ENCODE results near the gene MYT1. TPM values are rescaled to one million over a fixed set of nuclear protein-coding genes. Genes with fewer than 3 reads are reported as not detected.

MYT1 gene
- total and polyA plus RNA-seq, 2 donors (not counting 1 experiment from before 2014, with no cell fraction given), result not detected

- H3K27ac ChIP-seq (ENCODE audit: insufficient read depth, low read length), result no peak overlapping the region
- no peaks in the 10 kb centered on the region for H3K9me3 ChIP-seq (ENCODE audit: control insufficient read depth, insufficient read depth, low read depth, low read length)
- TF ChIP-seq CTCF (conservative IDR thresholded peaks at IDR 0.05 in 1 of 2, IDR thresholded peaks at IDR 0.05 in 1 of 2; ENCODE audit: low read depth in 1 of 2, low read length in 2 of 2) (no peak), EZH2 (IDR thresholded peaks at IDR 0.05; ENCODE audit: low read length, missing control alignments) (no peak)
- no peak overlapping the region for H3K4me3 ChIP-seq (replicated peaks in 1 of 4; ENCODE audit: control extremely low read depth in 1 of 4, insufficient read depth in 1 of 4, low read depth in 3 of 4, low read length in 4 of 4)
- H3K79me2 ChIP-seq (ENCODE audit: control insufficient read depth, insufficient read depth, low read length), result no peaks in the 10 kb centered on the region
- no peak overlapping the region for H3K4me2 ChIP-seq (ENCODE audit: extremely low read depth, insufficient read depth, low read length)
- no peaks in the 10 kb centered on the region for H3K27me3 ChIP-seq (ENCODE audit: control insufficient read depth, insufficient read depth, low read length)
- no peak overlapping the region for H3K9ac ChIP-seq (ENCODE audit: insufficient read depth, low read length)
- H3K36me3 ChIP-seq (ENCODE audit: control insufficient read depth, insufficient read depth, low read length), result no peaks in the 10 kb centered on the region
- H3K4me1 ChIP-seq (ENCODE audit: control insufficient read depth, extremely low read depth, insufficient read depth, low read length), result no peaks in the 10 kb centered on the region
- H4K20me1 ChIP-seq (ENCODE audit: control insufficient read depth, extremely low read depth, insufficient read depth, low read length), result no peaks in the 10 kb centered on the region
- no peak for DNase-seq (ENCODE audit: low read depth in 2 of 2)
- H2AFZ ChIP-seq (ENCODE audit: low read length), result no peak overlapping the region
These were observed 35.0 kb upstream of the MYT1 start for GRCh38 chr20:64129146-64129782.

- Histone ChIP-seq H3K79me2 (ENCODE audit: control insufficient read depth, insufficient read depth, low read length) (no peaks in the 10 kb centered on the region), H3K4me1 (ENCODE audit: control insufficient read depth, extremely low read depth, insufficient read depth, low read length) (no peaks in the 10 kb centered on the region), H3K9me3 (ENCODE audit: control insufficient read depth, insufficient read depth, low read depth, low read length) (no peaks in the 10 kb centered on the region), H3K36me3 (ENCODE audit: control insufficient read depth, insufficient read depth, low read length) (no peaks in the 10 kb centered on the region), H4K20me1 (ENCODE audit: control insufficient read depth, extremely low read depth, insufficient read depth, low read length) (no peaks in the 10 kb centered on the region), H3K4me3 (replicated peaks in 1 of 4; ENCODE audit: control extremely low read depth in 1 of 4, insufficient read depth in 1 of 4, low read depth in 3 of 4, low read length in 4 of 4) (no peak overlapping the region), H3K9ac (ENCODE audit: insufficient read depth, low read length) (no peak overlapping the region), H2AFZ (ENCODE audit: low read length) (no peak overlapping the region), H3K4me2 (ENCODE audit: extremely low read depth, insufficient read depth, low read length) (no peak overlapping the region), H3K27me3 (ENCODE audit: control insufficient read depth, insufficient read depth, low read length) (no peaks in the 10 kb centered on the region), H3K27ac (ENCODE audit: insufficient read depth, low read length) (no peak overlapping the region)
- DNase-seq (ENCODE audit: low read depth in 2 of 2), result no peak
- TF ChIP-seq CTCF (conservative IDR thresholded peaks at IDR 0.05 in 1 of 2, IDR thresholded peaks at IDR 0.05 in 1 of 2; ENCODE audit: low read depth in 1 of 2, low read length in 2 of 2), result no peak
- TF ChIP-seq EZH2 (IDR thresholded peaks at IDR 0.05; ENCODE audit: low read length, missing control alignments), result no peak
These were observed 34.0 kb upstream of the MYT1 start for GRCh38 chr20:64130271-64130670.

DNA sequence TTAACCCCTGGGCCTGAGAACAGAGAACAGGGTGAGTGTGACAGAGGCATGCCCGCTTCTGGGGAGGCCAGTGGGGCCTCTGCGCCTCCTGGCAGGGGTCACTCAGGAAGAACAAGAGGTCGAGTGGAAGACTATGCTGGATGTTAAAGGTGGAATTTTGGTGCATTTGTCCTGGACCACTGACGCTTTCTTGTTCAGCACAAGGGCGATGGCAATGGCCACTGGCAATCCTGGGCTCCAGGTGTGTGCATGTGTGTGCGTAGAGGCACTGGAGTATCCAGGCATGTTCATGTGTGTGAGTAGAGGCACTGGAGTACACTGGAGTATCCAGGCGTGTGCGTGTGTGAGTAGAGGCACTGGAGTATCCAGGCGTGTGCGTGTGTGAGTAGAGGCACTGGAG, 33.4 kb upstream of the MYT1 start:
- TF ChIP-seq CTCF (conservative IDR thresholded peaks at IDR 0.05 in 1 of 2, IDR thresholded peaks at IDR 0.05 in 1 of 2; ENCODE audit: low read depth in 1 of 2, low read length in 2 of 2), result no peak
- TF ChIP-seq EZH2 (IDR thresholded peaks at IDR 0.05; ENCODE audit: low read length, missing control alignments), result no peak
- Histone ChIP-seq H3K4me3 (replicated peaks in 1 of 4; ENCODE audit: control extremely low read depth in 1 of 4, insufficient read depth in 1 of 4, low read depth in 3 of 4, low read length in 4 of 4) (no peak overlapping the region), H3K79me2 (ENCODE audit: control insufficient read depth, insufficient read depth, low read length) (no peaks in the 10 kb centered on the region), H3K9me3 (ENCODE audit: control insufficient read depth, insufficient read depth, low read depth, low read length) (no peaks in the 10 kb centered on the region), H3K27ac (ENCODE audit: insufficient read depth, low read length) (no peak overlapping the region), H3K4me1 (ENCODE audit: control insufficient read depth, extremely low read depth, insufficient read depth, low read length) (no peaks in the 10 kb centered on the region), H3K36me3 (ENCODE audit: control insufficient read depth, insufficient read depth, low read length) (no peaks in the 10 kb centered on the region), H4K20me1 (ENCODE audit: control insufficient read depth, extremely low read depth, insufficient read depth, low read length) (no peaks in the 10 kb centered on the region), H3K9ac (ENCODE audit: insufficient read depth, low read length) (no peak overlapping the region), H3K4me2 (ENCODE audit: extremely low read depth, insufficient read depth, low read length) (no peak overlapping the region), H2AFZ (ENCODE audit: low read length) (no peak overlapping the region), H3K27me3 (ENCODE audit: control insufficient read depth, insufficient read depth, low read length) (no peaks in the 10 kb centered on the region)
- no peak for DNase-seq (ENCODE audit: low read depth in 2 of 2)
